Transverse colon (tissue), 4 donors: ENCODE measurements around the gene MRPL23. TPM values are rescaled to one million over a fixed set of nuclear protein-coding genes. Genes with fewer than 3 reads are reported as not detected.
A peak's percentile ranks its signal among the peaks of the same experiment; 100 is the strongest.

ENCODE experiments used
- DNase-seq: peaks from one replicate; pipeline ENCODE4 v3.0.0-alpha.2; 2019
- H3K27ac ChIP-seq, 4 donors: fragments of 200-600 bp; sonication (generic); 2 replicates each; pipeline ENCODE4 v1.5.1; 2016 to 2018; ENCODE audit warnings: inconsistent platforms in 4 of 4
- H3K27me3 ChIP-seq: fragments of 200-600 bp; sonication (generic); 2 replicates; pipeline ENCODE4 v1.5.1; 2017; ENCODE audit warnings: inconsistent platforms
- H3K36me3 ChIP-seq, 4 donors: fragments of 200-600 bp; sonication (generic); 2 replicates each; pipeline ENCODE4 v1.5.1; 2017 to 2019; ENCODE audit warnings: inconsistent platforms in 4 of 4
- H3K4me1 ChIP-seq, 4 donors: fragments of 200-600 bp; sonication (generic); 2 replicates each; pipeline ENCODE4 v1.5.1; 2017 to 2020; ENCODE audit warnings: inconsistent platforms in 4 of 4
- H3K4me3 ChIP-seq, 4 donors: fragments of 200-600 bp; sonication (generic); 1 replicate in 1 of 4; 2 replicates in 3 of 4; pipeline versions ENCODE4 v1.5.1 to v1.6.1; 2017 to 2019; ENCODE audit warnings: inconsistent platforms in 4 of 4
- H3K9me3 ChIP-seq, 2 donors: fragments of 200-600 bp; sonication (generic); 2 replicates each; pipeline ENCODE4 v1.5.1; 2017 to 2019; ENCODE audit warnings: inconsistent platforms in 2 of 2
- EP300 ChIP-seq: sonication (generic); formaldehyde crosslinking; IDR thresholded peaks from one replicate; pipeline ENCODE4 v1.6.1; 2017; ENCODE audit warnings: antibody characterized with exemption, low read depth
- POLR2A ChIP-seq: fragments of 450-650 bp; IDR thresholded peaks from one replicate; pipeline ENCODE4 v1.6.1; 2016; ENCODE audit warnings: antibody characterized with exemption, mild to moderate bottlenecking, moderate library complexity
- POLR2AphosphoS5 ChIP-seq, 3 donors: sonication (generic); formaldehyde crosslinking; IDR thresholded peaks; one replicate each; pipeline ENCODE4 v1.6.1; 2016; ENCODE audit warnings: antibody characterized with exemption in 3 of 3
- WGBS, 2 donors: methylation state at CpG; one replicate each; pipeline ENCODE4 v1.1.5; 2018; ENCODE audit warnings: low coverage in 1 of 2; 5-methylcytosine and 5-hydroxymethylcytosine counted together
- in situ Hi-C, 4 donors: fragments of 200-750 bp; cut with MboI; loops; one replicate each; pipeline versions ENCODE4 v1.15.0 to v1.15.1; 2017; ENCODE audit warnings: low sequenced_read_pairs in 3 of 4, low pct_ligation_motif_present in 1 of 4, low pct_unique_long_range_greater_than_20kb in 1 of 4
- intact Hi-C: fragments of 100-400 bp; cut with DNase I; formaldehyde crosslinking; loops from one replicate; pipeline ENCODE4 v1.15.1; 2023; ENCODE audit warnings: low total_unique reads
- total RNA-seq, 4 donors: library from RNA; depleted of rRNA; stranded (reverse); fragments of >200 nt; gene quantifications; one replicate each; pipeline ENCODE4 v1.1.0, GENCODE V29; 2016
- TF ChIP-seq, protein P1 (sequence below), 5 experiments: fragments of 200-600 bp in 3 of 5; fragments of 450-650 bp in 2 of 5; sonication (generic) in 3 of 5; IDR thresholded peaks; 1 replicate in 2 of 5; 2 replicates in 3 of 5; pipeline ENCODE4 v1.5.1; 2016 to 2017; ENCODE audit warnings: antibody characterized with exemption in 5 of 5, inconsistent platforms in 3 of 5, mild to moderate bottlenecking in 2 of 5, moderate library complexity in 1 of 5

Gene MRPL23
- total RNA-seq, 4 donors from 2014 or later = 91.7 to 187 (median 127) TPM

DNA sequence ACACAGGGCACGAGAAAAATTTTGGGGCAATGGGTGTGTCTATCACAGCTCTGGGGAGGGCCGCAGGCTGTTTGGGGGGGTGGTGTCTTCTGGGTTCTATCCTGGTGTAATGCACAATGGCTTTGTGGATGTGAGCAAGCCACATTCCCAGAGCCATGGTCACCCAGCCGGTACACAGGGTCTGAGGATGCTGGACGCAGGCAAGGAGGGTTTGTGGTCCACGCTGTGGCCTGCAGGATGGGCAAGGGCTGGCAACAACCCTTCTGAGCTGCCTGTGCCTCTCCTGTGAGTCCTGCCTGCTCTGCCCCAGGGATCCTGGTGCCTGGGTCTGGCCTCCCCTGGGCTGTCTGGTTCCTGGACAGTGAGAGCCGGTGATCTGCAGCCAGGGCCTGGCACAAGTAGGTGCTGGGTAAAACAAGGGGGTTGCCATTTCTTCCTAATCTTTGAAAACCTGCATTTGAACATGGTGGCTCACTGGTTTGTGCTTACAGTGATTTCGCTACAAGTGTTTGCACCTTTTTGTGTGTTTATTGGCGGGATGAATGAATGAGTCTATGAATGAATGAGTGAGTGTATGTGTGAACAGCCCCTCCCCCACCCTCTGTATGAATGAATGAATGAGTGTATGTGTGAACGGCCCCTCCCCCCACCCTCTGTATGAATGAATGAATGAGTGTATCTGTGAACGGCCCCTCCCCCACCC, 4.4 kb upstream of the MRPL23 start:
- TF ChIP-seq, protein P1, sequence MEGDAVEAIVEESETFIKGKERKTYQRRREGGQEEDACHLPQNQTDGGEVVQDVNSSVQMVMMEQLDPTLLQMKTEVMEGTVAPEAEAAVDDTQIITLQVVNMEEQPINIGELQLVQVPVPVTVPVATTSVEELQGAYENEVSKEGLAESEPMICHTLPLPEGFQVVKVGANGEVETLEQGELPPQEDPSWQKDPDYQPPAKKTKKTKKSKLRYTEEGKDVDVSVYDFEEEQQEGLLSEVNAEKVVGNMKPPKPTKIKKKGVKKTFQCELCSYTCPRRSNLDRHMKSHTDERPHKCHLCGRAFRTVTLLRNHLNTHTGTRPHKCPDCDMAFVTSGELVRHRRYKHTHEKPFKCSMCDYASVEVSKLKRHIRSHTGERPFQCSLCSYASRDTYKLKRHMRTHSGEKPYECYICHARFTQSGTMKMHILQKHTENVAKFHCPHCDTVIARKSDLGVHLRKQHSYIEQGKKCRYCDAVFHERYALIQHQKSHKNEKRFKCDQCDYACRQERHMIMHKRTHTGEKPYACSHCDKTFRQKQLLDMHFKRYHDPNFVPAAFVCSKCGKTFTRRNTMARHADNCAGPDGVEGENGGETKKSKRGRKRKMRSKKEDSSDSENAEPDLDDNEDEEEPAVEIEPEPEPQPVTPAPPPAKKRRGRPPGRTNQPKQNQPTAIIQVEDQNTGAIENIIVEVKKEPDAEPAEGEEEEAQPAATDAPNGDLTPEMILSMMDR (IDR thresholded peaks at IDR 0.05) = no peak
- TF ChIP-seq EP300 (no peak), POLR2AphosphoS5 (IDR thresholded peaks at IDR 0.05) (no peak), POLR2A (no peak)
- Histone ChIP-seq H3K27me3 (no peaks in the 10 kb centered on the region), H3K4me3 (no peak overlapping the region), H3K9me3 (no peaks in the 10 kb centered on the region), H3K27ac (no peak overlapping the region), H3K36me3 (no peaks in the 10 kb centered on the region), H3K4me1 (peaks cover 0 to 4% (median 0%) of the 10 kb centered on the region in 4 donors)
- intact Hi-C loops = loop anchor here (10.0 kb wide), 1 partner anchor 48 kb away; the partner anchor contains the start of gene PRR33
- in situ Hi-C loops = no loop called here
- WGBS, 2 donors = 85 to 100% methylated on average over 1 to 8 of the region's 10 CpGs
- DNase-seq = no peak

DNA sequence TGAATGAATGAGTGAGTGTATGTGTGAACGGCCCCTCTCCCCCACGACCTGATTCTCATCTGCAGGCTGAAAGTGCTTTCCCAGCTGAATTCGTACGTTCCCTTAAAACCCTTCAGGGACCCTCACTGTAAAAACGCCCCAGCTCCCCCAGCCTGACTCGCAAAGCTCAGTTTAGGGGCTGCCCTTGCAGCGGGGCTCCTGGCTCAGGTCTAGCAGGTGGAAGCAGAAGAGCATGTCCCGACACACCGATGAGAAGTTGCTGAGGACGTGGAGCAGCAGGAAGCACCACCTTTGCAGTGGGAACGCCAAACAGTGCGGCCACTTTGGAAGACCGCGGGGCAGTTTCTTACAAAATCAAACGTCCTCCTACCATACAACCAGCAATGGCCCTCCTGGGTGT, 3.6 kb upstream of the MRPL23 start:
- peak; percentile 5 for DNase-seq
- no peaks in the 10 kb centered on the region for H3K36me3 ChIP-seq
- H3K27ac ChIP-seq = no peak overlapping the region
- no peaks in the 10 kb centered on the region for H3K27me3 ChIP-seq
- 65 to 73% methylated on average over 2 to 15 of the region's 15 CpGs for WGBS, 2 donors
- H3K4me3 ChIP-seq = no peak overlapping the region
- intact Hi-C loops (loop anchor here (10.0 kb wide), 1 partner anchor 49 kb away; the partner anchor contains the start of gene PRR33), in situ Hi-C loops (no loop called here)
- TF ChIP-seq POLR2A (no peak), EP300 (no peak), POLR2AphosphoS5 (IDR thresholded peaks at IDR 0.05) (no peak)
- TF ChIP-seq, protein P1 (IDR thresholded peaks at IDR 0.05) = no peak
- no peaks in the 10 kb centered on the region for H3K9me3 ChIP-seq
- peaks cover 0 to 4% (median 0%) of the 10 kb centered on the region in 4 donors for H3K4me1 ChIP-seq

DNA sequence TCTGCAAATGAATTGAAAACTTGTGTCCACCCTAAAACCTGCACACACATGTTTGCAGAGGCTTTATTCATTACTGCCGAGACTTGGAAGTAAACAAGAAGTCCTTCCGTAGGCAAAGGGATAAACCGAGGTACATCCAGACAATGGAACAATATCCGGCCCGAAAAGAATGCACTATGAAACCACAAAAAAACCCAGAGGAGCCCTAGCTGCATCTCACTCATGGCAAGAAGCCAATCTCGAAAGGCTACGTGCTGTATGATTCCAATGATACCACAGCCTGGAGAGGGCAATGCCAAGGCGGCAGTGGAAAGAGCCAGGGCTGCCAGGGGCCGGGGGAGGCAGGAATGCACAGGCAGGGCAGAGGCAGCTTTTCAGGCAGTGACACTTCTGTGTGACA, 3.2 kb upstream of the MRPL23 start:
- intact Hi-C loops = loop anchor here (10.0 kb wide), 1 partner anchor 49 kb away; the partner anchor contains the start of gene PRR33
- Histone ChIP-seq H3K4me1 (peaks cover 0 to 2% (median 0%) of the 10 kb centered on the region in 4 donors), H3K27ac (no peak overlapping the region), H3K9me3 (no peaks in the 10 kb centered on the region), H3K27me3 (no peaks in the 10 kb centered on the region), H3K4me3 (no peak overlapping the region), H3K36me3 (no peaks in the 10 kb centered on the region)
- in situ Hi-C loops = no loop called here
- TF ChIP-seq POLR2A (no peak), EP300 (no peak), POLR2AphosphoS5 (IDR thresholded peaks at IDR 0.05) (no peak)
- TF ChIP-seq, protein P1 (IDR thresholded peaks at IDR 0.05) = no peak
- WGBS, 2 donors = 40 to 60% methylated on average over 1 to 9 of the region's 9 CpGs
- peak; percentile 2 for DNase-seq

DNA sequence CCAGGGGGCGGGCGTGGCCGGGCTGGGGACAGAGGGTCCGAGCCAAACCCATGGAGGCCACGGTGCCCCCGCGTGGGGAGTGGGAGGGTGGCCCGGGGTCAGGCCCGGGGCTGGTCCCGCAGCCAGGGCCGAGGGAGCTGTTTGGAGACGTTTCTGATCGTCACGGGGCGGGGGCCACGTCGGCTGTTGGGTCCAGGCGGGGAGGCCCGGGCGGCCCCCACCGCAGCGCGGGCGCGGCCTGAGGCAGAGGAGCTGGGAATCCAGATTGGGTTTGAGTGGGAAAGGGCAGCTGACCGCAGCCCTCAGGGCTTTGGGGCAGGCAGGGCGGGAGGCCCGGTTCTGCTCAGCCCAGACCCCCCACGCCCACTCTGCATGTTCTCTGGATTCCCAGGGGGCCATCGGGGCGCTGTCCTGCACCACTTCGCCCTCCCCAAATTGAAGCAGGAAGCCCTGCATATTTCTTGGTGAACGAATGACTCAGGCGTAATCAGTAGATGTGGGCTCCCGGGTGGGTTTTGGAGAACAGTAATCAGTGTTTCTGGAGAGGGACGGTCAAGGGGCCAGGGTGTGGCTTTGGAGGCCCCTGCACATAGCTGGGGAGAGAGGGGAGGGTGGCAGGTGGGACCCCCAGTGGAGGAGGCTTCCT, 583 bp downstream of the MRPL23 start:
- no CpG with 5 or more reads among the region's 36 CpGs for WGBS, 2 donors
- Histone ChIP-seq H3K4me1 (no peaks in the 10 kb centered on the region), H3K4me3 (no peak overlapping the region), H3K27ac (no peak overlapping the region), H3K9me3 (no peaks in the 10 kb centered on the region), H3K27me3 (no peaks in the 10 kb centered on the region), H3K36me3 (no peaks in the 10 kb centered on the region)
- DNase-seq = no peak
- TF ChIP-seq POLR2A (no peak), POLR2AphosphoS5 (IDR thresholded peaks at IDR 0.05) (no peak), EP300 (no peak)
- TF ChIP-seq, protein P1 (IDR thresholded peaks at IDR 0.05) = no peak
- in situ Hi-C loops = no loop called here
- intact Hi-C loops = loop anchor here (10.0 kb wide), 1 partner anchor 53 kb away; the partner anchor contains the start of gene PRR33
